ENCODE data around the gene SKI.

Gene SKI

GRCh38 chr1:2271841-2272655, 43.9 kb downstream of the SKI start:
- no peak for TF ChIP-seq CTCF (IDR thresholded peaks at IDR 0.05; ENCODE audit: low read depth, low read length)
- in situ Hi-C loops (cut with HindIII; ENCODE audit: low sequenced_read_pairs), result no loop called here
- DNase-seq (ENCODE audit: low read depth, low spot score), result no peak
- H3K4me3 ChIP-seq (ENCODE audit: low read depth, low read length), result no peak overlapping the region

GRCh38 chr1:2272686-2273400, 44.7 kb downstream of the SKI start:
- no peak overlapping the region for H3K4me3 ChIP-seq (ENCODE audit: low read depth, low read length)
- TF ChIP-seq CTCF (IDR thresholded peaks at IDR 0.05; ENCODE audit: low read depth, low read length), result no peak
- DNase-seq (ENCODE audit: low read depth, low spot score), result no peak
- in situ Hi-C loops (cut with HindIII; ENCODE audit: low sequenced_read_pairs), result no loop called here

- no peak overlapping the region for H3K4me3 ChIP-seq (ENCODE audit: low read depth, low read length)
- in situ Hi-C loops (cut with HindIII; ENCODE audit: low sequenced_read_pairs), result no loop called here
- DNase-seq (ENCODE audit: low read depth, low spot score), result no peak
- TF ChIP-seq CTCF (IDR thresholded peaks at IDR 0.05; ENCODE audit: low read depth, low read length), result no peak
These were observed 45.4 kb downstream of the SKI start for GRCh38 chr1:2273401-2274090.

GRCh38 chr1:2274231-2274928, 46.3 kb downstream of the SKI start:
- H3K4me3 ChIP-seq (ENCODE audit: low read depth, low read length), result no peak overlapping the region
- no peak for TF ChIP-seq CTCF (IDR thresholded peaks at IDR 0.05; ENCODE audit: low read depth, low read length)
- in situ Hi-C loops (cut with HindIII; ENCODE audit: low sequenced_read_pairs), result no loop called here
- DNase-seq (ENCODE audit: low read depth, low spot score), result no peak

DNA sequence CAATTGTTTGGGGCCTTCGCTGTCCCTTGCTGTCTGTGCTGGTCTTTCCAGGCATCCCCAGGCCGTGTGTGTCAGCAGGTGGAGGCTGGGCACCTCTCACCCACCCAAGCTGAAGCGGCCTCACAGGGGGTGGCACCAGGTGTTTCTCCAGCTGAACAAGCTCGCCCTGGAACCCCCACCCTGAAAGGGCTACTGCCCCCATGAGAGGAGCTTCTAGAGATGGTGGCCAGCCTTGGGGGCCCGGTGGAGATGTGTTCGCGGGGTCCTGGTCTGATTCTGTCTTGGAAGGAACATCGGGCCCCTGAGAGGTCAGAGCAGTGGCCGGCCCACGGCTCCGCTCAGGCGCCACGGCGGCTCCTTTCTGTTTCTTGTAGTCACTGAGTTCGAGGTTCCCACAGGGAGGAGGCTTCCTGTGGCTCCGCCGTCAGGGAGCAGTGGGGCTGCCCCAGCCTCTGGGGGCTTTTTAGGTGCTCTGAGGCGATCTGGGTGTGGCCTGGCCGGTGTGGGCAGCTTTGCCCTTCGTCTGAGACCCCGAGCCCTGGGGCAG, 46.9 kb downstream of the SKI start:
- in situ Hi-C loops (cut with HindIII; ENCODE audit: low sequenced_read_pairs), result no loop called here

More for the DNA sequence above, 46.9 kb downstream of the SKI start:
- no peak overlapping the region for H3K4me3 ChIP-seq (ENCODE audit: low read depth, low read length)
- no peak for TF ChIP-seq CTCF (IDR thresholded peaks at IDR 0.05; ENCODE audit: low read depth, low read length)
- DNase-seq (ENCODE audit: low read depth, low spot score), result no peak
